Measurements from ENCODE around the gene LBHD2.
A peak's percentile ranks its signal among the peaks of the same experiment; 100 is the strongest.

Gene LBHD2

DNA sequence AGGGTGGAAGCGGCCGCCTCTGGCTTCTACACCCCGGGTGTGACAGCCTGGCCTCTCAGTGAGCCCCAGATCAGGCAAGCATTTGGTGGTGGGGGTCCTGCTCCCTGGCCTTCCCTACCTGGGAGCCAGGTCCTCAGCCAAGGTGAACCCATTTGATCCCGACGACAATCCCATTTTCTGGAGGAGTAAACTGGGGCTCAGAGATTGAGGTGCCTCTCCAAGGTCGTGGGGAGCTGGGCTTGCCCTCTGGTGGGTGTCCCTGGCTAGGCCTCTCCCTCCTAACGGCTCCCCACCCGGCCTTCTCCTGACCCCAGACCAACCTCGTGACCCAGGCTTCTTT lies 7.8 kb downstream of the LBHD2 start:
- H3K4me3 ChIP-seq (ENCODE audit: control insufficient read depth, low read depth, low read length) = peak overlapping the region; percentile 34
- DNase-seq (ENCODE audit: low read depth) = no peak
- no peak for TF ChIP-seq CTCF (IDR thresholded peaks at IDR 0.05; ENCODE audit: control insufficient read depth, insufficient read depth, low read depth, low read length, missing control alignments)

- no peak overlapping the region for H3K4me3 ChIP-seq (ENCODE audit: control insufficient read depth, low read depth, low read length)
- no peak for DNase-seq (ENCODE audit: low read depth)
- TF ChIP-seq CTCF (IDR thresholded peaks at IDR 0.05; ENCODE audit: control insufficient read depth, insufficient read depth, low read depth, low read length, missing control alignments) = no peak
Measured at GRCh38 chr14:103093856-103094405, 9.9 kb downstream of the LBHD2 start.

GRCh38 chr14:103094406-103095209 lies 10.6 kb downstream of the LBHD2 start, which contains the start of gene EXOC3L4:
Gene EXOC3L4 (plus strand): TSS chr14:103094725. CDS start chr14:103100220, 5,495 bp downstream.
- no peak for DNase-seq (ENCODE audit: low read depth)
- TF ChIP-seq CTCF (IDR thresholded peaks at IDR 0.05; ENCODE audit: control insufficient read depth, insufficient read depth, low read depth, low read length, missing control alignments) = no peak
- no peak within 1 kb of the TSS for H3K4me3 ChIP-seq (ENCODE audit: control insufficient read depth, low read depth, low read length)

- H3K4me3 ChIP-seq (ENCODE audit: control insufficient read depth, low read depth, low read length) = no peak overlapping the region
- DNase-seq (ENCODE audit: low read depth) = no peak
- no peak for TF ChIP-seq CTCF (IDR thresholded peaks at IDR 0.05; ENCODE audit: control insufficient read depth, insufficient read depth, low read depth, low read length, missing control alignments)
Measured at GRCh38 chr14:103095210-103095778, 11.3 kb downstream of the LBHD2 start.

DNA sequence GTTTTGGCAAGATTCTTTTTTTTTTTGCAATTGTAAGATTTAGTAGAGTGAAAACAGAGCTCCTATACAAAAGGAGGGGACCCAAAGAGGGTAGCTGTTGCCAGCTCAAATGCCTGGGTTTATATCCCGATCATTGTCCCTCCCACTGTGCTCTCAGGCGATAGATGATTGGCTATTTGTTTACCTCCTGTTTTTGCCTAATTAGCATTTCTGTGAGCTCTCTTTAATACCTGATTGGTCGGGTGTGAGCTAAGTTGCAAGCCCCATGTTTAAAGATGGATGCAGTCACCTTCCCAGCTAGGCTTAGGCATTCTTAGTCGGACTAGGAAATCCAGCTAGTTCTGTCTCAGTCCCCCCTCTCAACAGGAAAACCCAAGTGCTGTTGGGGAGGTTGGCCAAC lies 12.4 kb downstream of the LBHD2 start:
- no peak for DNase-seq (ENCODE audit: low read depth)
- H3K4me3 ChIP-seq (ENCODE audit: control insufficient read depth, low read depth, low read length) = no peak overlapping the region

More for the DNA sequence above, 12.4 kb downstream of the LBHD2 start:
- no peak for TF ChIP-seq CTCF (IDR thresholded peaks at IDR 0.05; ENCODE audit: control insufficient read depth, insufficient read depth, low read depth, low read length, missing control alignments)

Measured in AG09309 (cell line).